RWPE2 (cell line): ENCODE measurements around the gene USP5.

Experiments used
- ATAC-seq: fragments of 200-7000 bp; cut with Tn5 transposase; 3 replicates; pipeline ENCODE4 v1.9.1; 2021; ENCODE audit warnings: low read depth
- DNase-seq: peaks from one replicate; pipeline ENCODE4 v3.0.0-alpha.2; 2020; ENCODE audit warnings: low spot score
- H3K27ac ChIP-seq: fragments of 450-650 bp; 2 replicates; pipeline ENCODE4 v1.5.1; 2017; ENCODE audit warnings: mild to moderate bottlenecking; ENCODE audit not compliant: poor library complexity, severe bottlenecking
- H3K27me3 ChIP-seq: fragments of 250-450 bp; sonication (Bioruptor Pico); 2 replicates; pipeline ENCODE4 v1.5.1; 2021; ENCODE audit warnings: mild to moderate bottlenecking, moderate library complexity; ENCODE audit not compliant: insufficient read depth, poor library complexity, severe bottlenecking
- H3K36me3 ChIP-seq: fragments of 250-450 bp; sonication (Bioruptor Pico); 2 replicates; pipeline ENCODE4 v1.5.1; 2020; ENCODE audit warnings: low read depth, mild to moderate bottlenecking, moderate library complexity
- H3K4me1 ChIP-seq: fragments of 250-450 bp; sonication (Bioruptor Pico); 2 replicates; pipeline ENCODE4 v1.5.1; 2021; ENCODE audit warnings: mild to moderate bottlenecking, moderate library complexity; ENCODE audit not compliant: insufficient read depth, poor library complexity, severe bottlenecking
- H3K4me3 ChIP-seq: fragments of 250-450 bp; sonication (Bioruptor Pico); 2 replicates; pipeline ENCODE4 v1.5.1; 2021; ENCODE audit warnings: mild to moderate bottlenecking, moderate library complexity; ENCODE audit not compliant: severe bottlenecking
- H3K9me3 ChIP-seq: fragments of 250-450 bp; sonication (Bioruptor Pico); 2 replicates; pipeline ENCODE4 v1.5.1; 2021; ENCODE audit warnings: mild to moderate bottlenecking, moderate library complexity; ENCODE audit not compliant: severe bottlenecking
- TF ChIP-seq, protein P1 (sequence below): fragments of 450-650 bp; IDR thresholded peaks from one replicate; pipeline ENCODE4 v1.5.1; 2017; ENCODE audit warnings: mild to moderate bottlenecking, moderate library complexity; ENCODE audit not compliant: poor library complexity, severe bottlenecking

USP5 gene

GRCh38 chr12:6825398-6826124 lies 26.4 kb upstream of the USP5 start:
- DNase-seq (no peak), ATAC-seq (peak; percentile 45)
- Histone ChIP-seq H3K4me3 (no peak overlapping the region), H3K9me3 (no peaks in the 10 kb centered on the region), H3K27ac (no peak overlapping the region), H3K4me1 (peaks cover 3% of the 10 kb centered on the region), H3K27me3 (peaks cover 20% of the 10 kb centered on the region), H3K36me3 (peaks cover 7% of the 10 kb centered on the region)
- TF ChIP-seq, protein P1, sequence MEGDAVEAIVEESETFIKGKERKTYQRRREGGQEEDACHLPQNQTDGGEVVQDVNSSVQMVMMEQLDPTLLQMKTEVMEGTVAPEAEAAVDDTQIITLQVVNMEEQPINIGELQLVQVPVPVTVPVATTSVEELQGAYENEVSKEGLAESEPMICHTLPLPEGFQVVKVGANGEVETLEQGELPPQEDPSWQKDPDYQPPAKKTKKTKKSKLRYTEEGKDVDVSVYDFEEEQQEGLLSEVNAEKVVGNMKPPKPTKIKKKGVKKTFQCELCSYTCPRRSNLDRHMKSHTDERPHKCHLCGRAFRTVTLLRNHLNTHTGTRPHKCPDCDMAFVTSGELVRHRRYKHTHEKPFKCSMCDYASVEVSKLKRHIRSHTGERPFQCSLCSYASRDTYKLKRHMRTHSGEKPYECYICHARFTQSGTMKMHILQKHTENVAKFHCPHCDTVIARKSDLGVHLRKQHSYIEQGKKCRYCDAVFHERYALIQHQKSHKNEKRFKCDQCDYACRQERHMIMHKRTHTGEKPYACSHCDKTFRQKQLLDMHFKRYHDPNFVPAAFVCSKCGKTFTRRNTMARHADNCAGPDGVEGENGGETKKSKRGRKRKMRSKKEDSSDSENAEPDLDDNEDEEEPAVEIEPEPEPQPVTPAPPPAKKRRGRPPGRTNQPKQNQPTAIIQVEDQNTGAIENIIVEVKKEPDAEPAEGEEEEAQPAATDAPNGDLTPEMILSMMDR = peak; percentile 87

GRCh38 chr12:6826125-6826733 lies 25.7 kb upstream of the USP5 start:
- Histone ChIP-seq H3K27ac (no peak overlapping the region), H3K9me3 (no peaks in the 10 kb centered on the region), H3K4me3 (no peak overlapping the region), H3K4me1 (peaks cover 3% of the 10 kb centered on the region), H3K36me3 (peaks cover 10% of the 10 kb centered on the region), H3K27me3 (peaks cover 18% of the 10 kb centered on the region)
- TF ChIP-seq, protein P1 = no peak
- no peak for DNase-seq
- ATAC-seq = no peak

GRCh38 chr12:6826734-6827436 lies 25.1 kb upstream of the USP5 start:
- TF ChIP-seq, protein P1 = no peak
- ATAC-seq (no peak), DNase-seq (no peak)
- no peak overlapping the region for H3K4me3 ChIP-seq
- peaks cover 3% of the 10 kb centered on the region for H3K4me1 ChIP-seq
- peaks cover 16% of the 10 kb centered on the region for H3K27me3 ChIP-seq
- peaks cover 16% of the 10 kb centered on the region for H3K36me3 ChIP-seq
- H3K27ac ChIP-seq = peak overlapping the region; percentile 8
- no peaks in the 10 kb centered on the region for H3K9me3 ChIP-seq

DNA sequence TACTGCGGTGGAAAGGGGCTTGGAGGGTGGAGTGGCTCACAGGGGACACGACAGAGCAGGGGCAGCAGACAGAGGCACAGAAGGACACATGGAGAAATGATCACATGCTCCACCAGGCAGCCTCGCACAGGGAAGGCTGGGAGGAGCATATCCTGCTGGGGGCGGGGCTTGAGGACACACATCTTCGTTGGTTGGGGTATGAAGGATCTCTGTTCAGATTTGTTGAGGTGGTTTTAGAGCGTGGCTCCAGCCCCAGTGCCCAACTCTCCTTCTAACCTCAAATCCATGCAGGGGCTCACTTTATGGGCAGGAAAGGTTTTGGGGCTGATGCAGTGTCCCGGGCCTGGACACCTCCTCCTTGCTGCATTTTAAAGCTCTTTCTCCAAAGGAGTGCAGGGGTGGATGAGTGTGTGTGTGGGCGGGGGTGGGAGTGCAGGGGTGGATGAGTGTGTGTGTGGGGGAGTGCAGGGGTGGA lies 24.5 kb upstream of the USP5 start:
- DNase-seq (peak; percentile 2), ATAC-seq (peak; percentile 58)
- H3K4me1 ChIP-seq = peaks cover 3% of the 10 kb centered on the region
- no peak overlapping the region for H3K4me3 ChIP-seq
- peaks cover 22% of the 10 kb centered on the region for H3K36me3 ChIP-seq
- H3K27me3 ChIP-seq = peaks cover 11% of the 10 kb centered on the region
- peak overlapping the region; percentile 8 for H3K27ac ChIP-seq
- TF ChIP-seq, protein P1 = no peak
- no peaks in the 10 kb centered on the region for H3K9me3 ChIP-seq
